Measurements from ENCODE around the gene PML.

PML gene, protein sequence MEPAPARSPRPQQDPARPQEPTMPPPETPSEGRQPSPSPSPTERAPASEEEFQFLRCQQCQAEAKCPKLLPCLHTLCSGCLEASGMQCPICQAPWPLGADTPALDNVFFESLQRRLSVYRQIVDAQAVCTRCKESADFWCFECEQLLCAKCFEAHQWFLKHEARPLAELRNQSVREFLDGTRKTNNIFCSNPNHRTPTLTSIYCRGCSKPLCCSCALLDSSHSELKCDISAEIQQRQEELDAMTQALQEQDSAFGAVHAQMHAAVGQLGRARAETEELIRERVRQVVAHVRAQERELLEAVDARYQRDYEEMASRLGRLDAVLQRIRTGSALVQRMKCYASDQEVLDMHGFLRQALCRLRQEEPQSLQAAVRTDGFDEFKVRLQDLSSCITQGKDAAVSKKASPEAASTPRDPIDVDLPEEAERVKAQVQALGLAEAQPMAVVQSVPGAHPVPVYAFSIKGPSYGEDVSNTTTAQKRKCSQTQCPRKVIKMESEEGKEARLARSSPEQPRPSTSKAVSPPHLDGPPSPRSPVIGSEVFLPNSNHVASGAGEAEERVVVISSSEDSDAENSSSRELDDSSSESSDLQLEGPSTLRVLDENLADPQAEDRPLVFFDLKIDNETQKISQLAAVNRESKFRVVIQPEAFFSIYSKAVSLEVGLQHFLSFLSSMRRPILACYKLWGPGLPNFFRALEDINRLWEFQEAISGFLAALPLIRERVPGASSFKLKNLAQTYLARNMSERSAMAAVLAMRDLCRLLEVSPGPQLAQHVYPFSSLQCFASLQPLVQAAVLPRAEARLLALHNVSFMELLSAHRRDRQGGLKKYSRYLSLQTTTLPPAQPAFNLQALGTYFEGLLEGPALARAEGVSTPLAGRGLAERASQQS
- total RNA-seq = 36.9 to 38.5 reads per million in 2 donors

DNA sequence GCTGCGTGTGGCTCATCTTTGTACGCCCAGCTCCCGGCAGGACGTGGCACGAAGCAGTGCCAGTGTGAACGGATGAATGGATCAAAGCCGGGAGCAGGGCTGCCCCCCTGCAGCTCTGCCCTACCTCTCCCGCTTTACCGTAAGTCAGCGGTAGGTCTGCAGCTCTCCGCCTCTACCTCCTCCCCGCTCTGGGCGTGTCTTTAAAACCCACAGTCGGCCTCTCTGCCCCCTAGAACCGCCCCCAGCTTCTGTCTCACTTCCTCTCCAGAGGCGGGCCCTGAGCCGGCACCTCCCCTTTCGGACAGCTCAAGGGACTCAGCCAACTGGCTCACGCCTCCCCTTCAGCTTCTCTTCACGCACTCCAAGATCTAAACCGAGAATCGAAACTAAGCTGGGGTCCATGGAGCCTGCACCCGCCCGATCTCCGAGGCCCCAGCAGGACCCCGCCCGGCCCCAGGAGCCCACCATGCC lies at the start of gene PML:
Gene PML (plus strand): TSS at position 304 of the 471 bp plus-strand sequence. CDS start 97 bp downstream, at position 401.
- DNase-seq = peak; percentile 76

DNA sequence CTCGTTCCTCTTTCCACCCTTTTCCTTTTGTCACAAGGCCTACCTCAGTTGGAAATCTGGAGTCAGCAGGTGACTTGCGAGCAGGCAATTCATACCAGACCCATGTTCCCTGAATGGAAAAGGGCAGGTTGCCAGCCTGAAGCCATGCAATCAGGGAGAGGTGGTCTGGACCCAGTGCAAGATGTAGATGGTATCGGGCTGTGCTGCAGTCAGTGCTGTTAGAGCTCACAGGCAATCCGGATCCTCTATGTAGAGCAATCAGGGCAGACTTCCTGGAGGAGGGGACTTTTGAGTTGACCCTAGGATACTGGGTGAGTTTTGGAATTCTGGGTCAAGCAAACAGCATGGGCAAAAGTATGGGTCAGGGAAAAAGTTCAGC lies 49.4 kb upstream of the PML start:
- no peak for DNase-seq

DNA sequence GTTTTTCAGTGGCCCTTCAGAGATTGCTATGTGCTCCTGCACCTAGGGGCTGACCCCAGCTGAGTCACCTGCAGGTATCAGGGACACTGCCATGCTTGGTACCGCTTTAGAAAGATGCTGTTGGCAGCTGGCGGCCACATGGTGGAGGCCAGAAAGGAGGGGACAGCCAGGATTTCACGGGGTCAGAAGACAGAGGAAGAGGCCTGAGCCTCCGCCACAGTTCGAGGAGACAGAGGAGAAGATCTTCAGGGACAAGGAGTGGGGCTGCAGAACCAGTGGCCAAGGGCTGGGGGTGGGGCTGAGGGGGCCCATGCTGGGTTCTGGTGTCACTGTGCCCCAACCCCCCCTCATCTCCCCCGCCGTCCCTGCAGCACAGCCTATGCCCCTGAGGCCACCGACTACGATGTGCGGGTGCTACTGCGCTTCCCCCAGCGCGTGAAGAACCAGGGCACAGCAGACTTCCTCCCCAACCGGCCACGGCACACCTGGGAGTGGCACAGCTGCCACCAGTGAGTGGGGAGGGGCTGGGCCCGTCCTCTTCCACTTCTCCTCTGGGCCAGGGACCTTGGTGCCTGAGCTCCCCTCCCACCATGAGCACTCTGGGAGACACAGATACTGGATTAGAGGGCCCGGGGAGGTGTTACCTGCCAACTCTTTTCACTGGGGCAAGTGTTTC lies 48.3 kb upstream of the PML start:
- no peak for DNase-seq

DNA sequence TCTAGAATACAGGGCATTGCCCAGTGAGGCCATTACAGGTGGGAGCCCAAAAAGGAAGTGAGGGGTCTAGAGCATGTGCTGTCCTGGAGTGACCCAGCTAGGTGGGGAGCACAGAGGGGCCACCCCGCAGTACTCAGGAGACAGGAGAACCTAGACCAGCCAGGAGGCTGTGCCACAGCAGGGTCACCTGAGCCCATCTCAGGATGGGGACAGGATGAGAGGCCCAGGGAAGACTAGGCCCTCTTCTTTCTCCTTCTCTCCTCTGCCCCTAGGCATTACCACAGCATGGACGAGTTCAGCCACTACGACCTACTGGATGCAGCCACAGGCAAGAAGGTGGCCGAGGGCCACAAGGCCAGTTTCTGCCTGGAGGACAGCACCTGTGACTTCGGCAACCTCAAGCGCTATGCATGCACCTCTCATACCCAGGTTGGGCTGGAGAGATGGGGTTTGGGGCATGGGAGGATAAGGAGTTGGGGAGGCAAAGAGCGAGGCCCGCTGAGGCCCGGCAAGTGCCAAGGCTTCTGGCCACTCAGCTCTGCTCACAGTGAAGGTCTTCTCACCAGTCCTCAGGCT lies 47.6 kb upstream of the PML start:
- no peak for DNase-seq

DNA sequence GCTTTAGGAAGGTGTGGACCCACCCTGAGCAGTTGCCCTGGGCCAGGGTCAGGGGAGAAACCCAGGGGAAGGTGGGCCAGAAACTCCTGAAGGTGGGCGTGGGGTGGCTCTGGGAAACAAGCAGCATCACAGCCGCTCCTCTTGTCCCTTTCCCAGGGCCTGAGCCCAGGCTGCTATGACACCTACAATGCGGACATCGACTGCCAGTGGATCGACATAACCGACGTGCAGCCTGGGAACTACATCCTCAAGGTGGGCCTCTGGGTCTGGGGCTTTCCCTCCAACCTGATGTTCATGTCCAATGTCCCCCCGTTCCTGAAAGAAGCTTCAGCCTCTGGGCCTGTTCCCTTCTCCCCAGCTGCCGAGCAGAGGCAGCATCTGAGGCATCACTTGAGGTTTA lies 46.9 kb upstream of the PML start:
- DNase-seq = no peak

DNA sequence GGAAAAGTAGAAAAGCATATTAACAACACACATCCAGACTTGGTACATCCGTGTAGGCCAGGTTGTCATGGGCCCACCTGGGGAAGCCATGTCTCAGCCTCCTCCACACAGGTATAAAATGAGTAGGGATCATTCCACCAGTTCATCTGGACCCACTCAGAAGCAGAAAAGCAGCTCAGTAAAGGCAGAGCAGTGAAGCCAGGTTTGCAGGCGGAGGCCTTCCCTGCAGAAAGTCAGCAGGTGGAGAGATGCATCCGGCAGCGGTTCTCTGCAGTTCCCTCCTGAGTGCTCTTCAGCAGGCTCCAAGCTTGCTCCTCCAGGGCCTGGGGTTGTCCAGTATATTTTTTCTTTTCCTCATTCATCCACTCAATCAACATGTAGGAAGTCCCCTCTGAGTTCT lies 46.1 kb upstream of the PML start:
- DNase-seq = no peak

DNA sequence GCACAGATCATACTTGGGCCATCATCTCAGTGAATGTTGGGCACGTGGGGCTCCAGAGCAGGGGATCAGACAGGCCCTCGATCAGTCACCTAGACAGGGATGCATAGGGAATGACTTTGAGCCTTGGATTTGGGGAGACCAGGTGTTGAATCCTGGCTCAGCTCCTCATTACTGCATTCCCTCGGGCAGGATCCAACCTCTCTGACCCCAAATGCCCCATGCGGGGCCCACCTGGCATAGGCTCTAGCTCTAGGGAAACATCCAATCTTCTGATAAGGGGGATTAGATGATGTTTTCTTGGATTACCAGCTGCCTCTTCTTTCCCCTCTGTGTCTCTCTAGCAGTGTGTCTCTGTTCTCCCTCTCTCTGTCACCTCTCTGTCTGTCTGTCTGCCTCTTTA lies 45.5 kb upstream of the PML start:
- DNase-seq = no peak

DNA sequence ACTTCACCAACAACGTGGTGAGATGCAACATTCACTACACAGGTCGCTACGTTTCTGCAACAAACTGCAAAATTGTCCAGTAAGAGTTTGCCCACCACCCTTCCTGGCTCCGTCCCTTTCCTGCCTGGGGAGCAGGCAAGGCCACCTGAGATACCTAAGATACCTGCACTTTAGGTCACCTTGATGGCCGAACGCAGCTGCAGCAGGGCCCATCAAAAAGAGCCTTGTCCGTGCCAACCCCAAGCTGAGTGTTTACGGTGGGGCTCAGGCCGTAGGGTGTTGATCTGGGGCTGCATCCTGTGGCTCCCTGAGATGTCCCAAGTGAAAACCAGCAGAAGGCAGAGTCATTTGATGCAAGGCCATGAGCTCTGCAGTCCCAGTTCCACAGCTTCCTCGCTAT lies 45.0 kb upstream of the PML start:
- no peak for DNase-seq

DNA sequence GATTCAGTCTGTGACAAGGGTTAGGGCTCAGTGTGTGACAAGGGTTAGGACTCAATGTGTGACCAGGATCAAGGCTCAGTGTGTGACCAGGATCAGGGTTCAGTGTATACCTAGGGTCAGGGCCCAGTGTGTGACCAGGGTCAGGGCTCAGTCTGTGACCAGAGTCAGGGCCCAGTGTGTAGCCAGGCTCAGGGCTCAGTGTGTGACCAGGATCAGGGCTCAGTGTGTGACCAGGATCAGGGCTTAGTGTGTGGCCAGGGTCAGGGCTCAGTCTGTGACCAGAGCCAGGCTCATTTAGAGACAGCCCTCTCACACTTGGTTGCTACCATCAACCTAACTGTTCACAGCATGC lies 44.1 kb upstream of the PML start:
- DNase-seq = no peak

DNA sequence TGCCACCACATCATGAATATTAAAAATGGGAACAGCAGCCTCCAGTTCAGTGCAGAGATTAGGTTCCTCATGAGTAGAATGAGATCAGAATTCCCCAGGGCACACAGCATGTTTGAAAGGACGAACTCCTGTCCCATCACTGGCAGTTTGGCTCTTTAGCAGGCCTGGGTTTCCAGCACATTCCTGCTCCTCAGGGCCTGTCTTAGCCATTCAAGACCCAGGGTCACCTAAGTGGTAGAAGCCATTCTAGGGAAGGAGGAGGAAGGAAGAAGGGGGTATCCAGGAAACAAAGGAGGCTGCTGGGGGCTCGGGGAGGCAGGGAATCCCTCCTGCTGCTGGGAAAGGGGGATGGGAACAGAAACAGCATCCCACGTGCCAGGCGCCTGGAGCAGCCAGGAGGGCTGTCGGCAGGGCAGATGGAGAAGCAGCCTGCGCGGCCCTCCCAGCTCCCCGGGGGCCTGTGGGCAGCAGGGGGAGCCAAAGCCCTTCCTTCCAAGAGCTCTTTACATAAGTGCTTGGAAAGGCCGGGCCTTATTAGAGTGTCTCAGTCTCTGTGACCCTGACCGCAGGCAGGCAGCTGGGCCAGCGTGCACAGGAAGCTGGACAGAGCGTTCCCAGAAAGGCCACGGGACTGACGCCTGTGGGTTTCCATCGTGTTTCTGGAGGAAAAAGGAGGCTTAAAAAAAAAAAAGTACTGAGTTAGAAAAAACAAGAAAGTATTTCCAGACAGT lies 43.5 kb upstream of the PML start:
- peak; percentile 23 for DNase-seq

DNA sequence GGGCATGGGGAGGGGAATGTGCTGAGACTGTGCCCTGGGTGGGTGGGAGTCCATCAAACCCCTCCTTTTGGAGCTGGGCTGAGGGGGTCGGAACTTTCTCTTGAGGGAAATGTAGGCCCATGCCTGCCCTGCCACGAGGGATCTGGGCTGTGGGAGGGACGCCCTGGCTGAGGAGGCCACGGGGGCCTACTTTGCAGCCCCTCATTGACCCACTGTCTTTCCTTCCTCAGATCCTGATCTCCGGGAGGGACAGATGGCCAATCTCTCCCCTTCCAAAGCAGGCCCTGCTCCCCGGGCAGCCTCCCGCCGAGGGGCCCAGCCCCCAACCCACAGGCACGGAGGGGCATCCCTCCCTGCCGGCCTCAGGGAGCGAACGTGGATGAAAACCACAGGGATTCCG lies 42.9 kb upstream of the PML start:
- DNase-seq = no peak

DNA sequence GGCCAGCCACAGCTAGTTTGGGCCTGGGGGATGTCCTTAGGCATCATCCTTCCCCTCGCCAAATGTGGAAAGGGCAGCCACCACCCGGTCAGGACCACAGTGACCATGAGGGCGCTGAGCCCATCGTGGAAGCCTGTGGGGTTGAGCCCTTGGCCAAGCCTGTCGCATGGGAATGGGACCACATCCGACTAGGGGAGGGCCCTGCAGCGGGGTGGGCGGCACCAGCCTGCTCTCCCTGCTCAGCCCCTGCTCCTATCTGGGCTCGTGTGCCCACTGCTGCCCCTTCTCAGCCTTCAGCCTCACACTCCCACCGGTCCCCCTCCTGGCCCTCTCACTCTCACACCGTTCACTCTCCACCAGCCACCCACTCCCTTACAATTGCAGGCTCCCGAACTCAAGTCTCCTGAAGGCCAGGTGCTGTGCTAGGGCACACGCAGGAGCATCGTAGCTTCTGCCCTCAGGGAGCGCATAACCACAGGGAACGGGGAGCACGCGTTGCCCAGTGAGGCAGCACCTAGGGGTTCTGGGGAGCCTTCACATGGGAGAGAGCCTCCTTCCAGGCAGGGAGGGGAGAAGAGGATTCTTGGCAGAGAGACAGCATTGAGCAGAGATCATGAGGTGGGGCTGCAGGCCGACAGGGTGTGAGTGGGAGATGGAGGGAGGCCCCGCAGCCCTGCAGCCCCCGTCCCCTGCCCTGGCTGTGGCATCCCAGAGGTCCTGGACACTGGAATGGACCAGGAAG lies 42.2 kb upstream of the PML start:
- DNase-seq = no peak

DNA sequence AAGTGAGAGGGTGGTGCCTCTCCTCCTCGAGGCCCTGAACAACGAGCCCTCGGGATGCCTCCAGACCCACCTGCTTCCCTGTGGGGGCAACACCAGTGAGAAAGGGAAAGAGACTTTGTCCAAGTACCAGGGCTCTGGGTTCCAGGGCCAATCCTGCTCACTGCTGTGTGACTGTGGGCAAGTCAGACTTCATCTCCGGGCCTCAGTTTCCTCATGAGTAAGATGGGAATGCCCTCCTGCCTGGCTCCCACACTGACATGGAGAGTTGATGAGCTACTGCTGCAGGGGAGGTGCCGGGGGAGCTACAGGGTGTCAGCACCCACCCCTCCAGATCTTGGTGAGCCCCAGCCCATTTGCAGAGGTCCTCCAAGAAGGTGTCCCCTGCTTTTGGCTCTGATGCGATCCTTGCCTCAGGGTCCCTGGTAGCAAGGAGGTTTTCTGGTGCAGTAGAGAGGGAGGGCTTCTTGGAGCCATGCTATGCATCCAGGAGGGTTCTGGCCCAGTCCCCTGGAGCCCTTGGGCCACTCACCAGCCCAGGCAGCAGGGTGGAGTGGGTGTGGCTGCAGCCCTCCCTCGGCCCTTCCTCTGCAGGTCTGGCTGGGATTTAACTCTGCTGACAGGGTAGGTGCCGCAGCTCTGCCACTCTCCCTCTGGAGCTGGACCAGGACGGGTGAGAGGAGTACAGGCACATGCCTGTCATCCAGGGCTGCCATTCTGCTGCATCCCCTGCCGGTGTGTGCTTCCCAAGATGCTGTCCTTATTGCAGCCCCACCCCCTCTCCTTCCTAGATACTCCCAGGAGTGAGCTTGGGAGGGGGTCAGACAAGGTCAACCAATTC lies 41.4 kb upstream of the PML start:
- DNase-seq = no peak

DNA sequence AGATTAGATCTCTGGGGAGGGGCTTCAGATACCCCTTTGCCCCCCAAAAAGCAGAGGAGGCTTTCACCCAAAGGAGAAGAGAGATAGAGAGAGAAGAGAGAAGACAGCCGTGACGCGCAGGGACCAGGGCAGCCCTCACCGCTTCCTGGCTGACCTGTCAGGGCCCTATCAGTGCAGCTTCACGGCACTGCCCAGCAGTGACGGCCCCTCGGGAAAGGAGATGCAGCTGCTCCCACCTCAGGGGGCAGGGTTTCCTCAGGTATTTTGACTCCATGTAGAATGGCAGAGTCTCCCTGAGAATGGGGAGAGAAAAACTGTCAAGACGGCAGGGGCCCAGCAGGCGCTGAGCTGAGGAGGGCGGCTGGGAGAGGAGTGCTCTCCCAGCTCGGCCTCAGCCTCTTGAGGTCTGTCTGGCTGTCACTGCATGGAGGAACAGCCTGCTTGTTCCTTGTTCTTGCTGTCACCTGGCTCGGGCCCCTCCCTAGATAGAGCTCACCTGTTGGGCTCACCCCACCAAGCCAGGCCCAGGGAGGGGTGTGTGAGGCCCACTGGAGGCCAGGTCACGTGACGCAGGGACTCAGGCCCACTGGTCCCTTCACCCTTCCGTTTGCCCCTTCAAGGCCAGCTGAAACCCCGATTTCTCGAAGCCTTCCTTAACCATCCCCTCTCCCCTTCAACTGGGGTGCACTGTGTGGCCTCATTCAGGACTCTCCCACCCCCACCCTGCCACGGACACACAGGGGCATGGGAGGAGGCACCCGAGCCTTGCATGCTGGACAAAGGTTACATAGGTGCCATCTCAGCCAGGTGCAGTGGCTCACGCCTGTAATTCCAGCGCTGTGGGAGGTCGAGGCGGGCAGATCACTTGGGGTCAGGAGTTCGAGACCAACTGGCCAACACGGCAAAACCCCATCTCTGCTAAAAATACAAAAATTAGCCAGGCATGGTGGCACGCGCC lies 40.0 kb upstream of the PML start:
- no peak for DNase-seq

DNA sequence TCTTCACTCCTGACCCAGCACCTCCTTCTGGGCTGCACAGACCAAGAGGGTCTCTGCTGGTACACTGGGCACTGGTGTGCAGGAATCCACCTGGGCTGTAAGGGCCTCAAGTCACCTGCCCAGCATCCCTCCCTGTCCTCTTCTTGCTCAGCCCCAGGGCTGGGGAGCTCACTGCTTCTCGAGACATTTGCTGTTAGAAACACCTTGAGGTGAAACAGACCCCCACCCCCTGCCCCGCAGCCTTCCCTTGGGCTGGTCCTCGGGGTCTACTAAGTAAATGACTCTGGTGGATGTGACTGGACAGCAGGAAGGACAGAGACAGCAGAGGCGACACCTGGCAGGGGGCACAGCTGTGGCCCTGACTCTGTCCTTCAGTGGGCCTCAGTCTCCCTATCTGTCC lies 39.2 kb upstream of the PML start:
- no peak for DNase-seq

DNA sequence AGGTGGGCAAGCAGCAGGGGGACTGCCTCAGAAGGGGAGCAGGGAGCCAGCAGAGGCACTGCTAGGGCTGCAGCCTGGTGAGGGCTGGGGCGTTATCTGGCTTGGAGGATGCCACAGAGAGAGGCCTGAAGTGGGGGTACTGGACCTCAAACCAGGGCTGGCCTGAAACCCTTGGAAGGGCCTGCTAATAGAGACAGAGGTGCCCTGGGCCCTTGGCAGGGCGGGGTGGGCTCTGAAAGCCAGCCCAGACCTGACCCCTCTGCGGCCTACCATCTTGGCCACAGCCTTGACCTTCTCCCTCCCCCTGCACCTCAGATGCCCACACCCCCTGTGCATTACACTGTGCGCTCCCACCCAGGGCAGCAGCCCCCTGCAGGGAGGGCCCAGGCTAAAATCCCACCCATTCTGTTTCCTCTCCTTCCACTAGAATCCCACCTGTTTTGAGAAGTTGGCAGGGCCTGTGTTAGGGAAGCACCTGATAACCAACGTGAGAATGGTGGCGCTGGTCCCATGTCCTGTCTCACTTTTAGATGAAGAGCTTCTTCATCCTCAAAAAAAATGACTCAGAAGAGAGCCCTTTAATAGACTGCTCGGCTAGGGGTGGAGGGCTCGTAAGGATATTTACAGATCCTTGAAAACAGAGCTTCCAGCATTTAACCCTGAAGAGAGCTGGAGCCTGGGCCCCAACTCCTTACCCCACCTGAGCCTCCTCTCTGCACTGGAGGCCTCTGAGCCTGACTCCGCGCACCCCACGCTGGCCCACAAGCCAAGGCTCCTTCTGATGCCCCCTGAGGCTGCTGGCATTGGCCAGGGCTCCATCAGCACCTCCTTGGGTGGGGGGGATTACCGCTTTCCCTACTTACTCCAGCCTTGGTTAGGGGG lies 38.4 kb upstream of the PML start:
- no peak for DNase-seq

DNA sequence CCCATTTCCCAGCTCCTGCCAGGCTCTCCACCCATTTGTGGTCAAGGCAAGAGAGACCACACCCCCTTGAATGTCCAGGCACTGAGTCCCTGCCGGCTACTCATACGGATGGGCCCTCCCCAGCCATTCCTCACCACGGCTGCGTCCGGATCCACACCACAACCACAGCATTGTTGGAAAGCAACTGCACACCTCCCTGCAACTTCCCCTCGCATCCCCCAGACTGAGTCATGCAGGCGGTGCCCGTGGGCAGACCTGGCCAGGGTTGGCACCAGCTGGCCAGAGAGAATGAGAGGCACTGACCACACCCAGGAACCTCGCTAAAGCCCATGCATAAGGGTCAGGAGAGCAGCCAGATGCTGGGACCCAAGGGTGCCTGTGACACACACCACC lies 37.8 kb upstream of the PML start:
- no peak for DNase-seq

DNA sequence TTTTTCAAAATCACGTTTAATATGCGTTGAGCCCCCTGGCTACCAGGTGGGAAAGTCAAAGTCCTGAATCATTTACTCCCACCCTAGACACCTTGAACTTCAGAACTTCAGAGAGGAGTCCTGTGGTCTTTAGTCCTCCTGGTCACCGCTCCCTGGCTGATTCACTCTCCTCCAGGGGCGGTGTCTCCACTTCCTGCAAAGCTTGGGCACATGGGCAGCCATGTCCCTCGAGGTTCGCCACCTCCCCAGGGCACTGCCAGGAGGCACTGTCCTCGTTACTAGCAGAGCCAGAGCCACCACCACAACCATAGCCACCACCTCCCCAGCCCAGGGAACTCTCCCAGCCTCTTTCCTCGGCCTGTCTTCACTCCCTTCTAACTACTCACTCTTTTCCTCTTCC lies 37.2 kb upstream of the PML start:
- DNase-seq = no peak
